ENCODE measurements around the gene PTPN9. TPM values are rescaled to one million over a fixed set of nuclear protein-coding genes. Genes with fewer than 3 reads are reported as not detected.

Gene PTPN9
- total and polyA plus RNA-seq, 2 donors (not counting 1 experiment from before 2014, with no cell fraction given), result 11.8 to 15.5 TPM

- Mint-ChIP-seq H3K9me3 (ENCODE audit: insufficient read depth) (no peaks in the 10 kb centered on the region), H3K4me3 (peak overlapping the region; percentile 93)
- TF ChIP-seq EZH2 (IDR thresholded peaks at IDR 0.05; ENCODE audit: borderline replicate concordance, insufficient read depth, low read depth, low read length, poor library complexity, severe bottlenecking), result no peak
- no peak for TF ChIP-seq CTCF (IDR thresholded peaks at IDR 0.05)
Measured at GRCh38 chr15:75454471-75455378, 124.4 kb downstream of the PTPN9 start.

More at GRCh38 chr15:75454471-75455378, 124.4 kb downstream of the PTPN9 start:
- intact Hi-C loops (cut with micrococcal nuclease), result loop anchor here (1.0 to 10.0 kb wide), 11 partner anchors 124 to 837 kb away; partner anchors contain the start of genes C15orf39, CLK3, COX5A and FBXO22
- peak overlapping the region; percentile 90 to 95 for H3K27ac ChIP-seq (ENCODE audit: low read length in 2 of 2)
- H3K4me2 ChIP-seq (replicated peaks; ENCODE audit: low read depth, low read length, poor library complexity, severe bottlenecking), result peak overlapping the region; percentile 91
- no peaks in the 10 kb centered on the region for H3K27me3 Mint-ChIP-seq
- peak overlapping the region; percentile 94 for H3K27ac Mint-ChIP-seq
- H2AFZ ChIP-seq (ENCODE audit: insufficient read depth, low read depth, low read length, poor library complexity, severe bottlenecking), result peak overlapping the region; percentile 92
- no peaks in the 10 kb centered on the region for H3K9me3 ChIP-seq (ENCODE audit: control extremely low read depth in 1 of 3, control insufficient read depth in 2 of 3, insufficient read depth in 1 of 3, low read length in 2 of 3)
- H3K79me2 ChIP-seq (ENCODE audit: control insufficient read depth, insufficient read depth, low read length), result peaks cover 10% of the 10 kb centered on the region
- peak; percentile 90 for DNase-seq
- peaks cover 14% of the 10 kb centered on the region for H4K20me1 ChIP-seq (ENCODE audit: control insufficient read depth, insufficient read depth, low read length, poor library complexity, severe bottlenecking)
- CTCF ChIA-PET, result interaction anchor here (1.0 to 6.5 kb wide), 6 partner anchors 38 to 677 kb away, joined by 3 to 51 read pairs (median 5); partner anchors contain the start of genes MAN2C1, NEIL1, PTPN9 and SNUPN
- H3K27me3 ChIP-seq (replicated peaks in 1 of 4; ENCODE audit: control extremely low read depth in 1 of 4, control insufficient read depth in 3 of 4, insufficient read depth in 4 of 4, low read length in 3 of 4), result no peaks in the 10 kb centered on the region
- H3K4me1 Mint-ChIP-seq, result peaks cover 35% of the 10 kb centered on the region
- peak overlapping the region; percentile 31 to 99 (median 97) for H3K4me3 ChIP-seq (ENCODE audit: control extremely low read depth in 1 of 5, extremely low read depth in 1 of 5, insufficient read depth in 1 of 5, low read depth in 2 of 5, low read length in 4 of 5)
- no peak for ATAC-seq (ENCODE audit: low read depth)
- POLR2A ChIA-PET, result interaction anchor here (0.5 to 6.4 kb wide), 15 partner anchors 9 to 679 kb away, joined by 3 to 62 read pairs (median 4); partner anchors contain the start of genes IMP3, MAN2C1, PTPN9 and SNUPN
- peaks cover 15 to 33% of the 10 kb centered on the region in 2 donors for H3K4me1 ChIP-seq (ENCODE audit: control insufficient read depth in 2 of 2, insufficient read depth in 2 of 2, low read length in 2 of 2)
- H3K9ac ChIP-seq (ENCODE audit: low read length), result peak overlapping the region; percentile 96
- under 1% methylated on average over 107 of the region's 116 CpGs for whole genome bisulfite sequencing (ENCODE audit: insufficient coverage)
- no peaks in the 10 kb centered on the region for H3K36me3 ChIP-seq (replicated peaks in 1 of 2; ENCODE audit: control extremely low read depth in 1 of 2, control insufficient read depth in 1 of 2, extremely low read depth in 1 of 2, insufficient read depth in 2 of 2, low read length in 1 of 2)

Measured in B cell (primary cell).